HG03025 (cell line): ENCODE results near the gene PTPRD.
"Not testable (repeated sequence)": the region's sequence is repeated elsewhere in the genome, so short reads cannot be mapped to it uniquely, and the experiment has no call there.

Experiments
- ATAC-seq: cut with Tn5 transposase; IDR thresholded peaks from one replicate; pipeline ENCODE4 v1.9.1; 2021; ENCODE audit warnings: mild to moderate bottlenecking, moderate library complexity; ENCODE audit not compliant: unreplicated experiment, low FRiP score

Gene PTPRD

GRCh38 chr9:9998491-9999287 is 614.1 kb downstream of the PTPRD start:
- no peak for ATAC-seq

- no peak for ATAC-seq
Measured at GRCh38 chr9:9997585-9997984, 615.2 kb downstream of the PTPRD start.

- ATAC-seq: no peak
Measured at GRCh38 chr9:9996259-9996658, 616.5 kb downstream of the PTPRD start.

- ATAC-seq: no peak
Measured at GRCh38 chr9:9992936-9993335, 619.9 kb downstream of the PTPRD start.

- ATAC-seq: no peak
Measured at GRCh38 chr9:9973062-9973461, 639.7 kb downstream of the PTPRD start.

GRCh38 chr9:9970514-9970913 is 642.3 kb downstream of the PTPRD start:
- no peak for ATAC-seq

- no peak for ATAC-seq
Measured at GRCh38 chr9:9963841-9964240, 649.0 kb downstream of the PTPRD start.

GRCh38 chr9:9961934-9962333 is 650.9 kb downstream of the PTPRD start:
- no peak for ATAC-seq

GRCh38 chr9:9961487-9961886 is 651.3 kb downstream of the PTPRD start:
- ATAC-seq: no peak

- ATAC-seq: no peak
Measured at GRCh38 chr9:9951556-9952160, 661.1 kb downstream of the PTPRD start.

GRCh38 chr9:9950813-9951212 is 662.0 kb downstream of the PTPRD start:
- no peak for ATAC-seq

- no peak for ATAC-seq
Measured at GRCh38 chr9:9949978-9950377, 662.8 kb downstream of the PTPRD start.

- no peak for ATAC-seq
Measured at GRCh38 chr9:9949368-9949767, 663.4 kb downstream of the PTPRD start.

GRCh38 chr9:9945966-9946365 is 666.8 kb downstream of the PTPRD start:
- no peak for ATAC-seq

GRCh38 chr9:9942764-9943424 is 669.9 kb downstream of the PTPRD start:
- ATAC-seq: no peak

- ATAC-seq: no peak
Measured at GRCh38 chr9:9938432-9938831, 674.4 kb downstream of the PTPRD start.

- not testable (repeated sequence) for ATAC-seq
Measured at GRCh38 chr9:9931464-9931863, 681.3 kb downstream of the PTPRD start.

- no peak for ATAC-seq
Measured at GRCh38 chr9:9924376-9924775, 688.4 kb downstream of the PTPRD start.

- no peak for ATAC-seq
Measured at GRCh38 chr9:9921805-9922204, 691.0 kb downstream of the PTPRD start.

GRCh38 chr9:9920425-9921060 is 692.3 kb downstream of the PTPRD start:
- no peak for ATAC-seq

GRCh38 chr9:9919174-9919775 is 693.5 kb downstream of the PTPRD start:
- no peak for ATAC-seq
